KMS-11 (cell line): Measurements from ENCODE around the gene RPS18.

Experiments
- H2AFZ ChIP-seq: fragments of 200-600 bp; sonication (generic); 2 replicates; pipeline ENCODE4 v1.6.1; 2016; ENCODE audit warnings: antibody characterized with exemption, mixed run types, low read depth
- H3K27ac ChIP-seq: fragments of 200-600 bp; sonication (generic); 2 replicates; pipeline ENCODE4 v1.6.1; 2016; ENCODE audit warnings: mild to moderate bottlenecking, mixed run types
- H3K27me3 ChIP-seq: fragments of 200-600 bp; sonication (generic); 2 replicates; pipeline ENCODE4 v1.6.1; 2017; ENCODE audit warnings: mild to moderate bottlenecking, low read depth, mixed run types, moderate library complexity; ENCODE audit not compliant: insufficient read depth
- H3K36me3 ChIP-seq: fragments of 200-600 bp; sonication (generic); 2 replicates; pipeline ENCODE4 v1.6.1; 2017; ENCODE audit warnings: mild to moderate bottlenecking, mixed run types; ENCODE audit not compliant: insufficient read depth
- H3K4me1 ChIP-seq: fragments of 200-600 bp; sonication (generic); 2 replicates; pipeline ENCODE4 v1.6.1; 2016; ENCODE audit warnings: mild to moderate bottlenecking, low read depth, mixed run types; ENCODE audit not compliant: poor library complexity, severe bottlenecking
- H3K4me2 ChIP-seq: fragments of 200-600 bp; sonication (generic); 2 replicates; pipeline ENCODE4 v1.7.0; 2016; ENCODE audit warnings: mild to moderate bottlenecking, mixed run types
- H3K4me3 ChIP-seq: fragments of 200-600 bp; sonication (generic); IDR thresholded peaks from 2 replicates; pipeline ENCODE4 v1.6.1; 2017; ENCODE audit warnings: low read depth, low read length, mixed read lengths; ENCODE audit not compliant: insufficient read depth
- H3K79me2 ChIP-seq: fragments of 200-600 bp; sonication (generic); 2 replicates; pipeline ENCODE4 v1.6.1; 2016; ENCODE audit warnings: low read depth, mixed run types; ENCODE audit not compliant: insufficient read depth
- H3K9ac ChIP-seq: fragments of 200-600 bp; sonication (generic); 2 replicates; pipeline ENCODE4 v1.6.1; 2016; ENCODE audit warnings: mild to moderate bottlenecking, mixed run types
- H4K20me1 ChIP-seq: fragments of 200-600 bp; sonication (generic); 2 replicates; pipeline ENCODE4 v1.6.1; 2016; ENCODE audit warnings: mild to moderate bottlenecking, mixed run types; ENCODE audit not compliant: insufficient read depth
- TF ChIP-seq, protein P1 (sequence below): fragments of 200-600 bp; sonication (generic); conservative IDR thresholded peaks from 2 replicates; pipeline ENCODE4 v1.6.1; 2017; ENCODE audit warnings: low read depth, mild to moderate bottlenecking, antibody characterized with exemption, low read length, moderate library complexity, mixed read lengths

Gene RPS18

DNA sequence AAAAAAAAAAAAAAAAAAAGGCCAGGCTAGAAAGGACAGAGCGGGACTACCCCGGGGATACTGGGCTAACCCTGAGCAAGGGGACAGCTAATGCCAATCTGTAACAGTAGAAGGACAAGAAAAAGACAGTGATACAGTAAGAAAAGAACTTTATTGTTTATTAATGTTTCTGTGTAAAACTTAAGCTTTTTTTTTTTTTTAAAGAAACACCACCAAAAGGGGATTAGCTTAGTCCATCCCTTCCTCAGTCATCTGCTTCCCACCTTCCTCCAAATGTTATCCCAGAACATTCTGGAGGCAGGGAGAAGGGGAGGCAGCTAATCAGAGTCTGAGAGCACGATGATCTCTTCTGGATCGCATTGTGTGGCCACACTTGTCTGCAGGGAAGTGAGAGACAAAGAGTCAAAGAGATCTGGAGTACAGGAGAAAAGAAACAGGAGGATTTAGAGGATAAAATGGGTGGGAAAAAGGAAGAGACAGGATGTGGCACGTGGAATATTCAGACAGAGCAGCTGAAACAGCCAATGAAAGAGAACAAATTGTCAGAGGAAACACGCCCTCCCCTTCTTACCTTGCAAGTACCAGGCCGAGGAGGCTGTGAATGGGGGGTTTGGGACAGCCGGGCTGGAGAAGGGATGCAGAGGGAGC lies 46.7 kb downstream of the RPS18 start:
- peaks cover 37% of the 10 kb centered on the region for H3K4me1 ChIP-seq
- H3K27ac ChIP-seq, result peak overlapping the region; percentile 33; the same call in 1 of the 2 replicates
- H3K79me2 ChIP-seq, result peaks cover 29% of the 10 kb centered on the region; the same call in 1 of the 2 replicates

DNA sequence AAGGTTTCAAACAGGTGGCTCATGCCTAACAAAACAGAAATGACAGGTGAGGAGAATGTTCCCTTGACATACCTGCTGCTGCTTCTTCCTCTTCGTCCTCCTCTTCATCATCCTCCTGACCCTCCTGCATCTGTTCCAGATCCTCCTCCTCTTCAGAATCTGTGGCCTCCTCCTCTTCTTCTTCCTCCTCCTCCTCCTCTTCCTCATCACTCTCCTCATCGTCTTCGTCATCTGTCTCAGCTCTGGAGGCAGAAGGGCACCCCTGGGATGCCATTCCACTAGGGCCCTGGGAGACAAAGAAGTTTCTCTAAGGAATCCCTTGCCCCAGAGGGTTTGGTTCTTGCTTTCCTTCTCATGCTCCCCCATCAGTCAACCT lies 48.1 kb downstream of the RPS18 start:
- Histone ChIP-seq H3K9ac (no peak overlapping the region), H3K4me1 (peaks cover 36% of the 10 kb centered on the region), H3K27me3 (no peaks in the 10 kb centered on the region), H4K20me1 (no peaks in the 10 kb centered on the region), H3K36me3 (no peaks in the 10 kb centered on the region; the same call in 1 of the 2 replicates), H3K4me3 (no peak overlapping the region), H3K27ac (no peak overlapping the region), H3K4me2 (no peak overlapping the region), H3K79me2 (peaks cover 29% of the 10 kb centered on the region; the same call in 1 of the 2 replicates), H2AFZ (no peak overlapping the region)
- TF ChIP-seq, protein P1, sequence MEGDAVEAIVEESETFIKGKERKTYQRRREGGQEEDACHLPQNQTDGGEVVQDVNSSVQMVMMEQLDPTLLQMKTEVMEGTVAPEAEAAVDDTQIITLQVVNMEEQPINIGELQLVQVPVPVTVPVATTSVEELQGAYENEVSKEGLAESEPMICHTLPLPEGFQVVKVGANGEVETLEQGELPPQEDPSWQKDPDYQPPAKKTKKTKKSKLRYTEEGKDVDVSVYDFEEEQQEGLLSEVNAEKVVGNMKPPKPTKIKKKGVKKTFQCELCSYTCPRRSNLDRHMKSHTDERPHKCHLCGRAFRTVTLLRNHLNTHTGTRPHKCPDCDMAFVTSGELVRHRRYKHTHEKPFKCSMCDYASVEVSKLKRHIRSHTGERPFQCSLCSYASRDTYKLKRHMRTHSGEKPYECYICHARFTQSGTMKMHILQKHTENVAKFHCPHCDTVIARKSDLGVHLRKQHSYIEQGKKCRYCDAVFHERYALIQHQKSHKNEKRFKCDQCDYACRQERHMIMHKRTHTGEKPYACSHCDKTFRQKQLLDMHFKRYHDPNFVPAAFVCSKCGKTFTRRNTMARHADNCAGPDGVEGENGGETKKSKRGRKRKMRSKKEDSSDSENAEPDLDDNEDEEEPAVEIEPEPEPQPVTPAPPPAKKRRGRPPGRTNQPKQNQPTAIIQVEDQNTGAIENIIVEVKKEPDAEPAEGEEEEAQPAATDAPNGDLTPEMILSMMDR, result no peak

More for the DNA sequence above, 46.7 kb downstream of the RPS18 start:
- no peaks in the 10 kb centered on the region for H3K27me3 ChIP-seq
- H4K20me1 ChIP-seq, result no peaks in the 10 kb centered on the region
- H3K36me3 ChIP-seq, result no peaks in the 10 kb centered on the region; the same call in 1 of the 2 replicates
- H2AFZ ChIP-seq, result no peak overlapping the region
- H3K4me3 ChIP-seq, result no peak overlapping the region
- peak overlapping the region; percentile 48 for H3K4me2 ChIP-seq
- H3K9ac ChIP-seq, result peak overlapping the region; percentile 26; the same call in 1 of the 2 replicates
- TF ChIP-seq, protein P1, result no peak

DNA sequence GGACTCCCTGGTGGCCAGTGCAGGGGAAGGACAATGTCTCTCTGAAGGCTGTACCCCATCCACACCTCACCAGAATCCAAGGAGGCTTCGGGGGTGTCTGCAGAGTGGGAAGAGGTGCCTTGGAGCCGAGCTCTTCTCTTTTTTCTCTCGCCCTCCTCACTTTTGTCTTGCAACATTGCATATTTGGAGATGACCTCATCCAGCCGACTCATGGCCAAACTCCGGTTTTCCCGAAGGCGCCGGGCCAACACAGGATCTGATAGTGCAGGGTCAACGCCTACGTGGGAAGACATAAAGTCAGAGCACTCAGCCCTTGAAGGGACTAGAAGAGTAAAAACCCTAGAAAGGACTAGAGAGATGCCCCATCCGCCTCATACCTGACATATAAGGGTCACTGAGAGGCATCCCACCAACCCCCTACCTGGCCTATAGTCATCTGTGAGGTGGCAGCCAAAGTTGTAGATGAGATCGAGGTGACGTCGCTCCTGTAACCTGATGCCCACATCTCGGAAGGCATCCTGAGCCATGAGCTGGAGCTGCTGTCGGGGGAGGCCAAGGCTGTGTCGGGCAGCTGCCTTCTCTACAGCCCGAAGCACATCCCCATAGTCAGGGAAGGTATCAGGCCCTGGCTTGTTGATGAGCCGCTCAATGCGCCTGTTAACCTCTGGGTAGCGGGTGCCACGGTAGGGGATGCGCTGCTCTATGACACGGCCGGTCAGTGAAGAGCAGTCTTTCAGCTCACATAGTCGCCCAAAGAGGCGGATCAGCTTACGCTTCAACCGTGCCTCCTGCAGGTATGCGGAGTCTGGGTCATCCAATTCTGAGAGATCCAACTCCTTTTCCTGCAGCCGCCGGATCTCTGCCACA lies 48.7 kb downstream of the RPS18 start:
- no peak overlapping the region for H3K27ac ChIP-seq
- no peaks in the 10 kb centered on the region for H3K27me3 ChIP-seq
- H3K79me2 ChIP-seq, result peaks cover 29% of the 10 kb centered on the region; the same call in 1 of the 2 replicates
- H2AFZ ChIP-seq, result no peak overlapping the region
- H3K36me3 ChIP-seq, result no peaks in the 10 kb centered on the region; the same call in 1 of the 2 replicates
- no peaks in the 10 kb centered on the region for H4K20me1 ChIP-seq
- H3K4me1 ChIP-seq, result peaks cover 31% of the 10 kb centered on the region
- H3K4me3 ChIP-seq, result no peak overlapping the region
- H3K4me2 ChIP-seq, result no peak overlapping the region; the same call in 1 of the 2 replicates
- no peak overlapping the region for H3K9ac ChIP-seq
- TF ChIP-seq, protein P1, result no peak

DNA sequence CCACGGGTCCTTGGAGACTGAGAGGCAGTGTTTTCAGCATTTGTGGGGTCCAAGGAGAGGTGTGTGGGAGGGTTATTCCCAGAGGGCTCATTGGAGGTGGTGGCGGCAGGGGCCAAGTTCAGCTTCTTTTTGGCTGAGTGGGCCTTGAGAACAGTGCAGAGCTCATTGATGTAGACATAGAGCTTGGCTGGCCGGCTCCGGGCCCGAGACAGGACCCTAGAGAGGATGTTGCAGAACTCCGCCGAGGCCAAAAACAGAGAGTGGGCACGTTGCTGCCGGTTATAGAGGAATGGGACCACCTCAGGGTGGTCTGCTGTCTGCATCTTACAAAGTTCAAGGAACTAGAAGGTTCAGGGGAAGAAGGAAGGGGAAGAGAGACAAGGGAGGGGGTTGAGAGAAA lies 49.4 kb downstream of the RPS18 start:
- Histone ChIP-seq H3K9ac (no peak overlapping the region), H3K79me2 (peaks cover 29% of the 10 kb centered on the region; the same call in 1 of the 2 replicates), H3K27ac (no peak overlapping the region), H3K27me3 (no peaks in the 10 kb centered on the region), H3K4me1 (peaks cover 31% of the 10 kb centered on the region), H3K36me3 (no peaks in the 10 kb centered on the region; the same call in 1 of the 2 replicates), H3K4me2 (peak overlapping the region; percentile 60; the same call in 1 of the 2 replicates), H4K20me1 (no peaks in the 10 kb centered on the region), H3K4me3 (no peak overlapping the region), H2AFZ (no peak overlapping the region)
- TF ChIP-seq, protein P1, result no peak
